Measurements from ENCODE around the gene POLRMT.

POLRMT gene

DNA sequence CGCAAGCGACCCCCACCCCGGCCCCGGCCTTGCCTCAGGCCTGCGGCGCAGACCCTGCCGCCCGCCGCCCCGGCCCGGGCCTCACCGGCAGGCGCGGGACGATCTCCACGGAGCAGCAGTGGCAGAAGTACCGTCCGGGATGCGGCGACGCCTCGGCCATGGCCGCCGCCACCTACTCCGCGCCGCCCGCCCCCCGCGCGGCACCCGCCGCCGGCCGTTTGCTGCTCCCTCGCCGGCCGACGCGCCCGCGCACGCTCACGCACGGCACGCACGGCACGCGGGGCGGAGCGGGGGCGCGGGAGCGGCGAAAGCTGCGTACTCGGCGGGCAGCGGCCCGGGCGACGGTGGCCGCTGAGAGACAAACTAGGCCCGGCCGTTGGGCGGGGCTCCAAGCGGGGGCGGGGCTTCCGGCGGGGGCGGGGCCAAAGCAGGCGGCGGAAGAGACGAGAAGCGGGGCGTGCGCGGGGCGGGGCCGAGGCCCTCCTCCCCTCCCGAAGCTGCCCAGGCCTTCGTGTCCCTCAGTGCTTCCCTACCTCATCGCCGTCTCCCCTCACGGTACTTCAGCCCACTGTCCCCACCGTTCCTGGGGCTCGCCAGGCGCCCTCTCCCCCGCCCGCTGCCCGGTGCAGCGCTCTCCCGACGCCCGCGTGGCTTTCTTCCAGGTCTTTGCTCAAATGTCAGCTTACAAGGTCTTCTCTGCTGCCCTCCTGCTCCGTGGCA lies 29.8 kb upstream of the POLRMT start, which contains the start of gene RNF126:
Gene RNF126 (minus strand): TSS at position 253 of the 720 bp plus-strand sequence. CDS start 93 bp downstream, at position 160.
- peak; percentile 93 for DNase-seq (ENCODE audit: low read depth)

DNA sequence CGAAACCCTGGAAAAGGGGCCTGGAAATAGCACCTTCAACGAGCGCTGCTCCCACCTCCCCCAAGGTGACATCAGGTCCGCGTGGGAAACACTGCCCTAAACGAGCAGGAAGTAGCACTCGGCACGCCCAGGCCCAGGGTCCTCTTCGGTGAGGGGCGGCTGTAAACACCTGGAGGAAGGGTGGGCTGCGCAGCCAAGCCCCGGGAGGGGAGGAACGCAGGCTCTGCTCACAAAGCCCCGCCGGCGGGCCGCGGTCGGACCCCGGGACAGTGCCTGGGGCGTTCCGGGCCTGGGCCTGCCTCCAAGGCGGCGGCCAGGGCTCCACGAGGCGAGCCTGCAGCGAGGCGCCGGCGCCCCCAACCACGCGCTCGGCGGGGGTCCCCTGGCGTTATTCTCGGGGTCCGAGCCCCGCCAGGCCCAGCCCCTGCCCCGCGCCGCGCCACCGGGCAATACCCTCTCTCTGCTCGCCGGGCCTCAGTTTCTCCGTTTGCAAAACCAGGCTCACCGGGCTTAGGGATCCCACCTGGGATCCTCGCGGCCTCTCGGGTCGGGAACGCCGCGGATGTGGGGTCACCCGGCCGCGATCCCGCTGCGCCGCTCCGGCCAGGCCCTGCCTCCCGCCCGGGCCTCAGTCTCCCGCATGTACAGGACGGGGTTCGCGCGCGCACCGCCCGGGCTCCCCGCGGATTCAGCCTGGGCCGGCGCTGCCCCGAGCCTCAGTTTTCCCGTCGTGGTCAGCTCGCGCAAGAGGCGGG lies 29.0 kb upstream of the POLRMT start:
- peak; percentile 36 for DNase-seq (ENCODE audit: low read depth)

DNA sequence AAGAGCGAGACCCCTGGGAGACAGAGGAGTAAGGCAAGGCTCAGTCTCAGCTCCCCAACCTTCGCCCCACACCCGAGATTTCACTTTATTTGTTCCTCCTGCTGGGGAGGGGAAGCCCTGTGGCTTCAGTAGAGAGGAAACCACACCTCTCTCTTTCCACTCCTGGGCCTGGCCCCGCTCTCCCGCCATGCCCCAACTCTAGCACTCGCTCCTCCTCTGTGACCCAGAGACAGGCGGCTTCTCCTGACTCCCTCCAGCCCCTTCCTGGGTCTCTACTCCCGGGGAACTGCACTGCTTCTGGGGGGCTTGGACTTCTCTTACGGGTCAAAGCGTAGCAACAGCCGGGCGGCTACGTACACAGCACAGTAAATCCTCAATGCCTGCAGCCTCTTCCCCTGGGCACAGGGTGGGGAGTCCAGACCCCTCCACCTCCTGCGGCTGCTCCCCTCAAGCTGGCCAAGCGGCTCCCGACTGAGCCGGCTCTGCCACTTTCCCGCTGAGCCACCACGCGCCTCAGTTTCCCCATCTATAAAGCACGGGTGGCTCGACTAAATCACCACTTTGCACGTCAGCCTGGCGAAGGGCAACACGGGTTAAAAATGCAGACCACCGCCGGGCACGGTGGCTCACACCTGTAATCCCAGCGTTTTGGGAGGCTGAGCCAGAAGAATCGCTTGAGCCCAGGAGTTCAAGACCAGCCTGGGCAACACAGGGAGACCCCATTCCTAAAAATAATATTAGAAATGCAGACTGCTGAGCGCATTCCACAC lies 28.3 kb upstream of the POLRMT start:
- DNase-seq (ENCODE audit: low read depth) = peak; percentile 49

DNA sequence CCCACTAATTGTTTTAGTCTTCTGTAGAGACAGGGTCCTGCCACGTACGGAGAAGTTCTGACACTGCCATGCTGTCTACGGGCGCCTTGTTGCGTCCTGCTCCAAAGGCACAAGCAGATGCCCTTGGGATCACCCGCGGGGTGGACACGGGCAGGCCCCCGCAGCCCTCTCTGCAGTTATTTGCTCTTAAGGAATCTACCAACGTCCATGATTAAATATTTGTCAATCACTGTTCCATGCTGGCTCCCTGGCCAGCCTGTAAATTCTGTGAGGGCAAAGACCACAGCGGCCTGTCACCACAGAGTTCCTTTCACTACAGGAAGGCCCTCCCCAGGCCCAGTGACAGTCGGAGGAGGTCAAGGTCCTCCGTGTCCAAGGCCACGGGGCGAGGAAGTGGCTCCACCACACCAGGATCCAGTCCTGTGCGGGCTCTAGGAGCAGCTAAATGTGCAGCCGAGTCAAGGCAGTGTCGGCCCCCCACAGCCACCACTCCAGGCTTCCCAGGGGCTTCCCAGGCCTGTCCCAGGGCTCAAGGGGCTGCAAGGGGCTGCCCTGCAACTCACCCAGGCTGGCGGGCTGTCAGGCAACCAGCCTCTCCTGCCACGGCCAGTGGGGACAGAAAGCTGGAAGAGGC lies 27.6 kb upstream of the POLRMT start:
- no peak for DNase-seq (ENCODE audit: low read depth)

DNA sequence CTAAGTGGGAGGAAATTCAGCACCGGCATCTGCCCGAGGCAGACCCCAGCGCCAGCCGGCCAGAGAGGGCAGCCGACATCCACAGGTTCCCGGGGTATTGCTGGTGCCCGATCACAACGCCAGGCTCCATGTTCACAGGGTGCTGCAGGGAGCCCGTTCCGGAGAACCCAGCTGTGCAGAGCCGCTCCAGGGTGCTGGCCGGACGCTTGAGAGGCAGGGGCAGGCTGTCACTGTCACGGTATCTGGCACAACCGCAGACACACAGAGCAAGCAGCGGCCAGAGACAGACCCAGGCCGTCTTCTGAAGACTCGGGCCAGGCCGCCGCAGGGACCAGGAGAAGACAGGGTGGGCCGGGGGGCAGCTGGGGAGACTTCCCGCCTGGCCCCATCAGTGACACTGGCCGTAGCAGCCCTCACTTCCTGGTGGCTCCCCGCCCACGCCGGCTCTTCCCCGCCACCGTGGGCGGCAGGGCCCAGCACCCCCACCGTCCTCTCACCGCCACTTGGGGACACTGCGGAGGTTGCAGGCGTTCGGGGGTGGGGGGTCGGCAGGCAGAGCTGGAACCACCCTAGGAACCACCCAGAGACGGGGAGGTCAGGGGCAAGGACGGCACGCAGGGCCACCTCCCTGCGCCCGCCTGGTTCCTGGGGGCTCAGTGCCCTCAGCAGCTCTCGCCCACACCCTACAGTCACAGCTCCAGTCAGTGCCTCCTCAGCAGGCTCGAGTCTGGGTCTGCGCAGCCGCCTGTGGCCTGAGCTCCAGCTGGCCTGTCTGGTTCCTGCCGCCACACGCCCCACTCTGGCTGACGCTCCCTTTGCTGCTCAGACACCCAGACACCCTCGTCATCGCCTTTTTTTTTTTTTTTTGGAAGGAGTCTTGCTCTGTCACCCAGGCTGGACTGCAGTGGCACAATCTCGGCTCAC lies 25.8 kb upstream of the POLRMT start:
- no peak for DNase-seq (ENCODE audit: low read depth)

DNA sequence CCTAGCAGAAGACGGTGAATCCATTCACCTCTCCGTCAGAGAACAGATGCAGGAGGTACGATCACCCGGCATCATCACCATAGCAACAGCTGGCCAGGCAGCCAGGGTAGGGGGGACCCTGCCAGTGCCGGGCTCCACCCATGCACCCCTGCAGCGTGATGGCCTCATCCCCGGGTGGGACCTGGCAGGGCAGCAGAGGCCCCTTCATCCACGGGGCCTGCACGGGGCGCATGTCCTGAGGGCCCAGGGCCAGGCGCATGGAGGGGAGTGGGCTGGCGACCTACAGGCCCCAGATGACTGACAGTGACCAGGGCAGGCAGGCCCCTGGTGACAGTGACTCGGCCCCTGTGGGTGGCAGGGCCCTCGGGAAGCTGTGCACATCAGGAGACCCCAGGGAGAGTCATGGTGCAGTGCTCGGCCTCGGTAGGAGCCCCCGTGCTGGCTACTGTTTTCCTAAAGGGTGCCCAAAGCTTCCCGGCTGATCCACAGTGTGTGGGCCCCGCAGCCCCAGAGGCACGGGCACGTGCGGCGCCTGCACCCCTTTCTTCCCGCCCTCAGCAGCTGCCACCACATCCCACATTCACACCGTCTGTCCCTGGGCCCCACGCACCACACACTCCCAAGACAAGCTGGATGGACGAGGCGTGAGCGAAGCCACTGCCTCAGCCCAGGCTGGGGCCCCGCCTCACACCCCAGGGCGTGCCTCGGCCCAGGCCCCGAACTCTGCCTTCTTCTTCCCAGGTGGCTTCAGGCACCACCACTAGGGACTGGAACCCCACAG lies 24.9 kb upstream of the POLRMT start:
- DNase-seq (ENCODE audit: low read depth) = no peak

DNA sequence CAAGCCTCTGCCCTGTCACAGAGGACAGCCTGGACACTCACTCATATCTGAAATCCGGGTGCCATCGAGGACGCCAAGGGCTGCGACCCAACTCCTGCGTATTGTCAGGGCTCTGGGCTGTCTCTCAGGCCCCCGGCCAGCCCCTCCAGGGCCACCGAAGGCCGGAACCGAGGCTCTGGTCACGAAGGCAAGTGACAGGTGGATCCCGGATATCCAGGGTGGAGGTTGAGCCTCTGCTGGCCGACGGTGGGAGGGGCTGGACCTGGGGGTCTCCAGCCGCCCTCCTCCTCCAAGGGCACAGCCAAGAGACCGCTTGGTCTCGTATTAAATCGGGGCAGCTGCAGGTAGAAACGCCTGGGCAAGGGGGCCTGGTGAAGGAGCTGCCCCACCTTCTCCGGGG lies 24.3 kb upstream of the POLRMT start:
- no peak for DNase-seq (ENCODE audit: low read depth)

DNA sequence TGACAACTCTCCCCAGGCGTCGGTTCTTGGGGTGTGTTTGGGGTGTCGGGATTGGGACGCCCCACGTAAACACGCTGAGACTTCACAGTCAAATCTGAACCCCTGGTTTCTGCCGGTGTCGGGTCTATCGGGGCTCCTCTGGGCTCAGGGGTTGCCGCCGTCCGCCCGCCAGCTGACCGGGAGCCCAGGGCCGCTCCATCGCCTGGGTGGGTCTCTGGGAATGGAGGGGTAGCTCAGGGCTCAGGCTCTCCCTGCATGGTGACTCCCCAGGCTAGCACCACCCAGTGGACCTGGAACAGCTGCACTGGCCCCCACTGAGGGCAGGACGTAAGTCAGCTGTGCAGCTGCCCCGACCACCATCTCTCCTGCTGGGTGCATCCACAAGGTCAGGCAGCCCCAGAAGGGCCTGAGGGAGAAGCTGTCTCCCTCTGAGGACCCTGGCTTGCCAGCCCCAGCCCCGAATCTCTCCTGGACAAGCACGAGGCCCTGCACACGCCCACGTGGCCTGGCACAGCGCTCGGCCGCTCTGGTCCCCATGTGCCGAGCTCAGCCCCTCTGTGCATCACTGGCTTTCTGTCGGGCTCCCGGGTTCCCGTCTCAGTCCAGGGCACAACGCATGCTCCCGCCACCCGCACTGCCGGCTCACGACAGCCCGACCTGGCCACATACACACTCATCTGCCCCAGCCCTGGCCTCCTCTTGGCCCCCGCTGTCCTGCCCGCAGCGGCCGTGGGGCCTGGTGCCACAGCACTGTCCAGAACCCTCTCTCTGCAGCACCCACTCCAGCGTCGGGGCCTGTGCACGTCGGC lies 23.6 kb upstream of the POLRMT start:
- no peak for DNase-seq (ENCODE audit: low read depth)

DNA sequence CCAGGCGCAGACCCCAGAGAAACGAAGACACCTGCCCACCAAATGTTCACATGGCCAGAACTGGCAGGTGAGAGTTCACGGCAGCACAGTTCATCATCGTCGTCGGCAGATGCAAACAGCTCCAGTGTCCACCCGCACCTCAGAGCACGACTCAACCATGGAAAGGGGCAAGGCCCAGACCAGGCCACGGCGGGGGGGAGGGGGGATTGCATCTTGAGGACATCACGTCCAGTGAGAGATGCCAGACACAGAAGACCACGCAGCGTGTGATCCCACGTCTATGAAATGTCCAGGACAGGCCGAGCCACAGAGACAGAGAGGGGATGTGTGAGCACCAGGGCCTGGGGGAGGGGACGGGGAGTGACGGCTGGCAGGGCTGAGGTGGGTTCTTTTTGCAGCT lies 22.4 kb upstream of the POLRMT start:
- DNase-seq (ENCODE audit: low read depth) = no peak

DNA sequence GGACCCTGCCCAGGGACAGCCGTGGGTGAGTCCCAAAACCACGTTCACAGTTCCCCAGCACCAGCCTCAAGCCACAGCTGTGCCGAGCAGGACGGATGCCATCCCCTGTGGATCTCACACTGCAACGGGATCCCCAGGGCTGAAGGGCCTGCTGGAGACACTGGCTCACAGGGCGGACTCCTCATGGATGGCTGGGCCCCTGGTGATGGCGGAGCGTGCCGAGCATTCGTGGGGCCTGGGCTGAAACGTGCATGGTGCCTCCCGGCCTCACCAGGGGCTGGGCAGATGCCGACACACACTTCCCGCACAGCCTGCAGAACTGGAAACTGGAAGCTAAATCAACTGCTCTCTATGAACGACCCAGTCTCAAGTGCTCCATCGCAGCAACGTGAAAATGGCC lies 20.1 kb upstream of the POLRMT start:
- no peak for DNase-seq (ENCODE audit: low read depth)

DNA sequence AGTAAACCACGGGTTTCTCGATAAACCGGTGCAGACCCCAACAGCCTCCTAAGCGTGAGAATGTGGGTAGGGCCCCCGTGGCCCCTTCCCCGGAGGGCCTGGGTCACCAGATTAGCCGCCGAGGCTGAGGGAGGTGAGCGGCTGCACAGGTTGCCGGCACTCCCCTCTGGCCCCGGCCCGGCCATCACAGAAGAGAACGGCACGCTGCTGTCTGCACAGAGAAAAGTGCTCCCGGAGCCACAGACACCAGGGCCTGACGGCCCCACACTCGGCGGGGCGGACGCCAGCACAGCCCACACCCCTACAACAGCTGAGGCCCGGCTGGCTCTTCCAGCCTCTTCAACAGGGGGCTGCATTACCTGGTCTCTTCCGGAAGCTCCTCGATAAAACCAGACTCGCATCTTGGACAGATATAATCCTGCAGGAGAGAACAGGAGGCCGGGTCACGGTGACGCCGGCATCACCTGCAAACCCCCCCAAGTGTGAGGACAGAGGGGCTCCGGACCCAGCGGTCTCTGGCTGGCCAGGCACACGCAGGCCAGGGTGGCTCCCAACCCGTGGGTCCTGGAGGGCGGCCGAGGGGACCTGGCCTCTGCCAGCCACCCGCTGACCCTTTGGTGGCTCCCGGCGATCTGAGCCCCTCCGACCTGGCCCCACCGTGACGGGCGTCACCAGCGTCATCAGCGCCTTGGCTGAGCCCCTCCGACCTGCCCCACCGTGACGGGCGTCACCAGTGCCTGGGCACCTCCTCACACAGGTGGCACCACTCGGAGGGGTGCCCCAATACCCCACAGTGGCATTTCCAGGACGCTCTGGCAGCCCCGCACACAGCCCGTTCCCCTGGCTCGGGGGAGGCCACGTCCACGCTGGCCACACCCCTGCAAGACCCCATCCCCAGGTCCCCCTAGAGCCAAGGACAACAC lies 19.4 kb upstream of the POLRMT start:
- DNase-seq (ENCODE audit: low read depth) = no peak

DNA sequence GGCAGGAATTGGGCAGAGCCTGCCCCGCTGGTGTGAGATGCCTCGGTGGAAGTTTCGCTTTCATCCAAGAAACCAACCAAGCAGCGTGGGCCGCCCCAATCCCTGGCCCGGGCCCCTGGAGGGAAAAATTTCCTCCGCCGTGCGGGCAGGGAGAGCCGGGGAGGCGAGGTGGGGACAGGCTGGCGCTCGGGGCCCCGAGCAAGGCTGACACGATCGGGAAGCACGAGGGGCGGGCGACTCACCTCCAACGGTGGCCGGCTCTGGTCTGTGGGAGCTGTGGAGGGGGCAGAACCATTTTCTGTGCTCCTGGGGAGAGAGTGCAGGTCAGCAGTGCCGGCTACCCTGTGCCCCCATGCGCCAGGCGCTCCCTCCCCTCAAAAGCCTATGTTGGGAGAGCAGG lies 18.7 kb upstream of the POLRMT start:
- DNase-seq (ENCODE audit: low read depth) = no peak

DNA sequence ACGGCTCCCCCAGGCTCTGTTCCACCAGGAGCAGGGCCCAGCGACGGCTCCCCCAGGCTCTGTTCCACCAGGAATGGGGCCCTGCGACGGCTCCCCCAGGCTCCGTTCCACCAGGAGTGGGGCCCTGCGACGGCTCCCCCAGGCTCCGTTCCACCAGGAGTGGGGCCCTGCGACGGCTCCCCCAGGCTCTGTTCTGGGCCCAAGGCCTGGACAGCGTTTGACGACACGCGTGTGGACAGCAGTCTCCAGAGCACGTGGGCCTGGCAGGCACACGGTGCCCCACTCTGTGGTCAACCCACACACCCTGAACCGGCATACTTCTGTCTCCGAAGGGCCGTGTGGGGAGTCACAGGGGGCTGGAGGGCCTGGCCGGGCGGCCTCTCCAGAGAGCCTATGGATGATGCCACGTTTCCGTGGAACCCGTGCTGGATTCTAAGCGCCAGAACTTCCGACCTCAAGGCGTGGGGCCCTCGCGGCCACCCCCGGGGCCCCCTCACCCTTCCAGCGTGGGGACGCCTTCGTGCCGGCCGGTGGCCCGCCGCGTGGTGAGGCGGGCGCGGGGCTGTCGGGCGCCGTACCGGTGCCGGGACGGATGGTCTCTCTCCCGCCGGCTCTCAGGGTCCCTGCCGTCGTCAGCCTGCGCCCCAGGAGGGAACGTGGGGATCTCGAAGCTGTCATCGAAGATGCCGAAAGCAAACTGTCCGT lies 17.9 kb upstream of the POLRMT start:
- DNase-seq (ENCODE audit: low read depth) = no peak

DNA sequence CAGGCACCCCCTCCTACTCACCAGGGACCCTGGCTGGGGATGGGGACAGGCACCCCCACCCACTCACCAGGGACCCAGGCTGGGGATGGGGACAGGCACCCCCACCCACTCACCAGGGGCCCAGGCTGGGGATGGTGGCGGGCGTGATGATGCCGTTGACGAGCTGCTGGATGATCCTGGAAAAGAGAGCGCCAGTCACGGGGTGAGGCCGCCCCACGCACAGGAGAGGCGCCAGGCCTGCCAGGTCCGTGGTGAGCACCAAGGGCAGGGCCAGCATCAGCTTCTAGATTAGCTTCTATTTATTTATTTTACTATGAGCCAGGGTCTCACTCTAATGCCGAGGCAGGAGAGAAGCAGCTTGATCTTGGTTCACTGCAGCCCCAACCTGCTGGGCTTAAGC lies 16.8 kb upstream of the POLRMT start:
- no peak for DNase-seq (ENCODE audit: low read depth)

DNA sequence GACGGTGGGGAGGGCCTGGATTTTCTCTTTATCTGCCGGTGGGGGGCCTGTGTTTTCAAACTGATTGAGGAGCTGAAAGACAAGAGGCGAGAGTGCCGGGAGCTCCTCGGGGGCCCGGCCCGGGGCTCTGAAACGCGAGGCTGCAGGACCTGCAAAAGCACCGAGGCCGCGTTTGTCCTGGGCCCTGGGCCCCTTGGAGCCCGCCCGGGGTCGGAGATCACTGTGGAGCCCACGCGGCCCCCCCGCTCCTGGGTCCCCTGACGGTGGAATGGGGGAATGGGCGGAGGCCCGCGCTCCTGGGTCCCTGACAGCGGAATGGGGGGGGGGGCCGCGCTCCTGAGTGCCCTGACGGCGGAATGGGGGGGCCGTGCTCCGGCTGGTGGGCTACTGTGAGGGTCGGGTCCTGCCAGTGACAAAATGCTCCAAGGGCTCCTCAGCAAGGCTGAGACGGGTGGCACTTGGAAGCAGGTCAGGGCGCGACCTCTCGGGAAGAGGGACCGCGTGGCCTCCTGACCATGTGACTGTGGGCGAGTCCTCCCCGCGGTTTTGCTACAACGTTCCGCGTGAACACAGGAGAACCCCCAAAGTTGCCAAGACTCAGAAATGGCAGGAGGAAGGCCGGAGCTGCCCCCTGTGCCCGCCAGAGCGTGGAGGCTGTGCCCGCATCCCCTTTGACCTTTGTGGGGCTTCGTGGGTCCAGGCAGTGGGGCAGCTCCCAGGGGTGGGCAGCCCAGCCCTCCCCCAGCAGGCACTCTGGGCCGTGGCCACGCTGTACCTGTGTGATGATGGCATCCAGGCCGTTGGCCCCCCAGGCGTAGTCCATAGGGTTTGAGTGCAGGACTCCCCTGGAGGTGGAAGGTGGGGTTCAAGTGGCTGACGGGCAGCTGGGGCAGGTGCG lies 15.8 kb upstream of the POLRMT start:
- no peak for DNase-seq (ENCODE audit: low read depth)

DNA sequence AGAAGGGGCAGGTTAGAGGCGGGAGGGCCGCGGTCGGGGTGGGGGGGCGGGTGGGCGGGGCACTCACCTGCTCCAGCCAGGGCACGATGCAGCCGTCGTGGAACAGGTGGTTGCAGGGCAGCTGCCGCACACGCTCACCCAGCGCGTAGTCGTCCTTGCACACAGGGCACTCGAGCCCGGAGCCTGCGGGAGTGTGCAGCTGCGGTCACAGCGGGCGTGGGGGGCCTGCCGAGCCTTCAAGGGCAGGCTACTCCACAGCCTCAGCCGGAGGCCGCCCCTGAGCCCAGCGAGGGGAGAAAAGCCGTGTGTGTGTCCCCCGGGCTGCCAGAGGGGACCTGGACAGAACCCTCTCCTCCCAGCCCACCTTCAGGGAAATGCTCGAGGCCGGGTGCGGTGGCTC lies 15.0 kb upstream of the POLRMT start:
- DNase-seq (ENCODE audit: low read depth) = no peak
